Panc1 (cell line): ENCODE measurements around the gene SBF2.

ENCODE experiments used
- POLR2AphosphoS5 ChIP-seq: IDR thresholded peaks from 2 replicates; pipeline ENCODE4 v1.6.1; 2012; ENCODE audit warnings: mild to moderate bottlenecking, low read depth, low read length, moderate library complexity
- TF ChIP-seq, protein P1 (sequence below): fragments of 450-650 bp; IDR thresholded peaks from 2 replicates; pipeline ENCODE4 v1.5.1; 2017; ENCODE audit warnings: mild to moderate bottlenecking
- TF ChIP-seq, protein P2 (sequence below), 2 experiments: IDR thresholded peaks; 2 replicates each; pipeline ENCODE4 v1.6.1; 2011 to 2012; ENCODE audit warnings: low read depth in 2 of 2, control low read depth in 1 of 2, low read length in 1 of 2, mild to moderate bottlenecking in 1 of 2, moderate library complexity in 1 of 2; ENCODE audit not compliant: insufficient read depth in 1 of 2

DNA sequence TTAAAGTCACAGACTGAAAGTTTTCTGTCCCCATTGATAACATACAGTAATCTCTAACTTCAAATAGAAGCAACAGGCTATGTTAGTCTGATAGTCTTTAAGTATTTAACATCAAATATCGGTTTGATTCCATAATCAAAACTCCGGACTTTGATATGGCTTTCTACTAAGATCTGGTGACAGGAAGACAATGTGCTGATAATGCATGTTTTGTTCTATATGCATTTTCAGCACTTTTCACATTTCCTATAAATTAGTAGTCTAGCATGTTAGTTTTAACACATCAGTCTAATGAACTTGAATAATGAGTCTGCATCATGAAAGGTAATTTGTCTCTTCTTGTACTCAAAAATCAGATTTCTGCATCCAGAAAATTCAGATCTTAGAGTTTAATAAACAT lies 252.7 kb downstream of the SBF2 start:
- TF ChIP-seq, protein P1, sequence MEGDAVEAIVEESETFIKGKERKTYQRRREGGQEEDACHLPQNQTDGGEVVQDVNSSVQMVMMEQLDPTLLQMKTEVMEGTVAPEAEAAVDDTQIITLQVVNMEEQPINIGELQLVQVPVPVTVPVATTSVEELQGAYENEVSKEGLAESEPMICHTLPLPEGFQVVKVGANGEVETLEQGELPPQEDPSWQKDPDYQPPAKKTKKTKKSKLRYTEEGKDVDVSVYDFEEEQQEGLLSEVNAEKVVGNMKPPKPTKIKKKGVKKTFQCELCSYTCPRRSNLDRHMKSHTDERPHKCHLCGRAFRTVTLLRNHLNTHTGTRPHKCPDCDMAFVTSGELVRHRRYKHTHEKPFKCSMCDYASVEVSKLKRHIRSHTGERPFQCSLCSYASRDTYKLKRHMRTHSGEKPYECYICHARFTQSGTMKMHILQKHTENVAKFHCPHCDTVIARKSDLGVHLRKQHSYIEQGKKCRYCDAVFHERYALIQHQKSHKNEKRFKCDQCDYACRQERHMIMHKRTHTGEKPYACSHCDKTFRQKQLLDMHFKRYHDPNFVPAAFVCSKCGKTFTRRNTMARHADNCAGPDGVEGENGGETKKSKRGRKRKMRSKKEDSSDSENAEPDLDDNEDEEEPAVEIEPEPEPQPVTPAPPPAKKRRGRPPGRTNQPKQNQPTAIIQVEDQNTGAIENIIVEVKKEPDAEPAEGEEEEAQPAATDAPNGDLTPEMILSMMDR: no peak
- TF ChIP-seq, protein P2, sequence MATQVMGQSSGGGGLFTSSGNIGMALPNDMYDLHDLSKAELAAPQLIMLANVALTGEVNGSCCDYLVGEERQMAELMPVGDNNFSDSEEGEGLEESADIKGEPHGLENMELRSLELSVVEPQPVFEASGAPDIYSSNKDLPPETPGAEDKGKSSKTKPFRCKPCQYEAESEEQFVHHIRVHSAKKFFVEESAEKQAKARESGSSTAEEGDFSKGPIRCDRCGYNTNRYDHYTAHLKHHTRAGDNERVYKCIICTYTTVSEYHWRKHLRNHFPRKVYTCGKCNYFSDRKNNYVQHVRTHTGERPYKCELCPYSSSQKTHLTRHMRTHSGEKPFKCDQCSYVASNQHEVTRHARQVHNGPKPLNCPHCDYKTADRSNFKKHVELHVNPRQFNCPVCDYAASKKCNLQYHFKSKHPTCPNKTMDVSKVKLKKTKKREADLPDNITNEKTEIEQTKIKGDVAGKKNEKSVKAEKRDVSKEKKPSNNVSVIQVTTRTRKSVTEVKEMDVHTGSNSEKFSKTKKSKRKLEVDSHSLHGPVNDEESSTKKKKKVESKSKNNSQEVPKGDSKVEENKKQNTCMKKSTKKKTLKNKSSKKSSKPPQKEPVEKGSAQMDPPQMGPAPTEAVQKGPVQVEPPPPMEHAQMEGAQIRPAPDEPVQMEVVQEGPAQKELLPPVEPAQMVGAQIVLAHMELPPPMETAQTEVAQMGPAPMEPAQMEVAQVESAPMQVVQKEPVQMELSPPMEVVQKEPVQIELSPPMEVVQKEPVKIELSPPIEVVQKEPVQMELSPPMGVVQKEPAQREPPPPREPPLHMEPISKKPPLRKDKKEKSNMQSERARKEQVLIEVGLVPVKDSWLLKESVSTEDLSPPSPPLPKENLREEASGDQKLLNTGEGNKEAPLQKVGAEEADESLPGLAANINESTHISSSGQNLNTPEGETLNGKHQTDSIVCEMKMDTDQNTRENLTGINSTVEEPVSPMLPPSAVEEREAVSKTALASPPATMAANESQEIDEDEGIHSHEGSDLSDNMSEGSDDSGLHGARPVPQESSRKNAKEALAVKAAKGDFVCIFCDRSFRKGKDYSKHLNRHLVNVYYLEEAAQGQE (IDR thresholded peaks at IDR 0.05; ENCODE audit: insufficient read depth in 1 of 2, low read depth in 2 of 2, low read length in 1 of 2): no peak
- no peak for TF ChIP-seq POLR2AphosphoS5
